HG02938 (cell line): ENCODE results near the gene SDC3.

ENCODE experiments used
- ATAC-seq: cut with Tn5 transposase; IDR thresholded peaks from one replicate; pipeline ENCODE4 v1.9.1; 2021; ENCODE audit warnings: mild to moderate bottlenecking, moderate library complexity; ENCODE audit not compliant: unreplicated experiment

The SDC3 gene

DNA sequence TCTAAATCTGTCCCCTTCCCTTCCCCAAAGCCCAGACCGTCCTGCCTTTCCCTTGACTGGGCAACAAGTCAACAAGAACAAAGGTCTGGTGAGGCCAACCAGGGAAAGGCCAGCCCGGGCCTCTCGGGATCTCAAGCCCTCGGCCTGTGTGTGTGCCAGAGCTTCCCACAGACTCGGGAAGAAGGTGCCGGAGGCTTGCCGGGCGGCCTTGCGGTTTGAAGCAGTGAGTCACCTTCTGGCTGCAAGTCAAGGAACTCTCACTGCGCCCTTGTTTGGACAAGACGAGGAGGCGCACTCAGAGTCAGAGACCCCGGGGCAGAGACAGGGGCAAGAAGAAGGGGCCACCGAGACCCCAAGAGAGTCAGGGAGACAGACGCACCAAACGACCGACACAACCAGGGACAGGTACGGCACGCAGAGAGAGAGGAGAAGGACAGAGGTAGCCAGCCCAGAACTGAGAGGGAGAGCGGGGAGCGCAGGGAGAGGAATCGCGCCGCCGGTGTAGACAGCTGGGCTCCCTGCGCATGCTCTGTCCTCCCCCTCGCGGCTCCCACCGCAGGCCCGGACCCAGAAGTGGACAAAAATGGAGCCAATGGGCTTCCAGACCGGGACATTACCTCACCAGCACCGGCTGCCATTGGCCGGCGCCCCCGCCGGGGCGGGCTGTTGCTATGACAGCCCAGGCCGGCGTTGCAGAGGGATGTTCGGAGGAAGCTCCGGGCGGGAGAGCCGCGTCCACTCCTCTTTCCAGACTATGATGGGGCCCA lies 84.4 kb downstream of the SDC3 start:
- peak; percentile 96 for ATAC-seq

DNA sequence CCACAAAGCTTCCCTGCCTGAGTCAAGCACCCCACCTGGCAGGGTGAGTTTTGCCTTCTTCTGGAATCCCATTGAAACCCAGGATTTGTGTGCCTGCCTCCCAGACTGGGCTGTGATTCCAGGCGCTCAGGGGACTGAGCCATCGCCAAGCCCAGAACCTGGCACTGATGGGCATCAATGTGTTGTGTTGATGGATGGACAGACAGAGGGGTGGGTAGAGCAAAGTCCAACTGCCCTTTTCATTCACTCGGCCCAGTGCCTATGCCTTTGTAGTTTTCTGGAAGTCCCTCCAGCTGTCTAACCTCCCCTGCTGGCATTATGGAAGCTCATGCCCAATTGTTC lies 85.0 kb downstream of the SDC3 start:
- ATAC-seq = no peak

DNA sequence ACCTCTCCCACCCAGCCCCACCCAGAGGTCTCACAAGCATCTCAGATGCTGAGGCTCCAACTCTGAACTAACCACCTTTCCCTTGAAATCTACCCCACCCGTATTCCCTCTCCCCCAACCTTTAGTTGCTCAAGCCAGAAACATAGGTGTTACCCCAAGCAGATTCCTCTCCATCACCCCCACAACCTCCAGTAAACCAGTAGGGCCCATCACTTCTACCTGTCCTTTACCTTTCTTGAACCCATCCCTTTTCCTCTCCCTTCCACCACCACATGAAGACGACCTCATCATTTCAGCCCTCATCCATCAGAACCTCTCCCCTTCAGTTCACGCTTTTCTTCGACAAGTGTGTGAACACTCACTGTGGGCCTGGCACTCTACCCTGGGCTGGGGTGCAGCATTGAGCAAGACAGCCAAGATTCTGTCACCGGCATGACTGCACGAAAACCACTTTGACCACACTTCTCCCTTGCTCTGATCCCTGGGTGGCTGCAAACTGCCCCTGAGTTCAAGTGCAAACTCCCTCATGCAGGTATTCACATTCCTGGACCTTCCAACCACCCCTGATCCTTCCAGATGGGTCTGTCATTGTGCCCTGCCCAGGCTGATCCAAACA lies 85.5 kb downstream of the SDC3 start:
- no peak for ATAC-seq

DNA sequence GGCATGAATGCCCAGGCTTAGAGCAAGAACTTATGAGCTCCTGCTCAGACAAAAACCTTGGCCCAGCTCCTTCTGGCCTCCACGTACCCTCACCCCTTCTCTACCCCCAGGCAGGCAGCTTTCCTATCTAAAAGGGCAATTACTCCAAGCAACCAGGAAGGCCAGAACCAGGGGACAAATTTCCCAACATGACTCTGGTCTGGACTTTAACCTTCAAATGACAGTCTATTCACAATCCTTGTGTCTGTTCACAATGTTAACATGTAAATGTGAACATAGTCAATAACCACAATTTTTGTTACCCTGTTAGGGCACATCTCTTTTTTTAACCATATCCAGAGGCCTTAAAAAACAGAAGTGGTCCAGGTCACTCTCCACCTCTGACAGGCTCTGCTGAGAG lies 86.6 kb downstream of the SDC3 start:
- no peak for ATAC-seq

DNA sequence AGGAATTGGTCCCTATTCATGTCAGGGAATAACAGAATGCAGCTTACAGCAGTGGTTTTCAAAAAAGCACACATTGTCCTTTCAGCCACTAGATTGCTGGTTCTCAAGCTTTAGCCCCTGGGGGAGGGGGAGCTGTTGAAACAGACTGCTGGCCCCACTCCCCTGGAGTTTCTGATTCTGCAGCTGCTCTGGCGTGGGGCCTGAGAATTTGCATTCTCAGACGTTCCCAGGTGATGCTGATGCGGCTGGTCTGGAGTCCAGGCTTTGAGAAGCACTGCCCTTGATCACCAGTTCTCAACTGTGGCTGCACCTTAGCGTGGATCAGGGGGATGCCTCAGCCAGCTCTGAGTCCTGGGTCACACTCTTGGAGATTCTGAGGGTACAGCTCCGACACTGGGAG lies 88.3 kb downstream of the SDC3 start:
- ATAC-seq = no peak
